CD4-positive, alpha-beta memory T cell (primary cell): ENCODE results near the gene POLDIP2. TPM values are rescaled to one million over a fixed set of nuclear protein-coding genes. Genes with fewer than 3 reads are reported as not detected.
A peak's percentile ranks its signal among the peaks of the same experiment; 100 is the strongest.

Experiments used
- CTCF ChIA-PET: fragments of 350-600 bp; sonication (Branson Sonifier 250); formaldehyde crosslinking; loops from one replicate; lab custom pipeline; 2021; ENCODE audit warnings: inconsistent platforms; ENCODE audit not compliant: partially characterized antibody; lab: Charles Lee
- POLR2A ChIA-PET: fragments of 350-600 bp; sonication (Branson Sonifier 250); formaldehyde crosslinking; loops from one replicate; lab custom pipeline; 2021; ENCODE audit not compliant: partially characterized antibody; lab: Charles Lee
- DNase-seq, 5 donors: peaks; one replicate each; pipeline versions ENCODE4 v3.0.0 to v3.0.0-alpha.2; 2020 to 2022; ENCODE audit warnings: mixed read lengths in 1 of 5
- H3K27ac ChIP-seq: one replicate; pipeline ENCODE4 v1.7.0; 2013; ENCODE audit warnings: low read depth, low read length
- H3K27me3 ChIP-seq: 2 replicates; pipeline ENCODE4 v1.7.0; 2013; ENCODE audit warnings: mild to moderate bottlenecking, low read length, moderate library complexity; ENCODE audit not compliant: insufficient read depth
- H3K36me3 ChIP-seq: 2 replicates; pipeline ENCODE4 v1.7.0; 2013; ENCODE audit warnings: mild to moderate bottlenecking, low read length, moderate library complexity; ENCODE audit not compliant: insufficient read depth
- H3K4me1 ChIP-seq: 2 replicates; pipeline ENCODE4 v1.7.0; 2013; ENCODE audit warnings: mild to moderate bottlenecking, low read length, moderate library complexity; ENCODE audit not compliant: insufficient read depth
- H3K4me3 ChIP-seq, 2 donors: one replicate each; pipeline ENCODE4 v1.7.0; 2013; ENCODE audit warnings: low read length in 2 of 2, mild to moderate bottlenecking in 1 of 2
- H3K9me3 ChIP-seq, 2 donors: one replicate each; pipeline ENCODE4 v1.7.0; 2013; ENCODE audit warnings: low read length in 2 of 2, control low read depth in 1 of 2; ENCODE audit not compliant: control insufficient read depth in 1 of 2
- H3K27ac Mint-ChIP-seq, 7 donors: one replicate each; pipeline ENCODE4 v1.8.0; 2020 to 2021; ENCODE audit warnings: mixed read lengths in 7 of 7, mild to moderate bottlenecking in 6 of 7, inconsistent platforms in 3 of 7, moderate library complexity in 3 of 7
- H3K27me3 Mint-ChIP-seq, 2 donors: one replicate each; pipeline ENCODE4 v1.8.0; 2020 to 2021; ENCODE audit warnings: mixed read lengths in 2 of 2
- H3K36me3 Mint-ChIP-seq, 2 donors: one replicate each; pipeline ENCODE4 v1.8.0; 2020 to 2021; ENCODE audit warnings: mixed read lengths in 2 of 2, inconsistent platforms in 1 of 2, mild to moderate bottlenecking in 1 of 2
- H3K4me1 Mint-ChIP-seq, 4 donors: one replicate each; pipeline ENCODE4 v1.8.0; 2020 to 2021; ENCODE audit warnings: mixed read lengths in 4 of 4, mild to moderate bottlenecking in 1 of 4
- H3K4me3 Mint-ChIP-seq, 8 donors: one replicate each; pipeline ENCODE4 v1.8.0; 2020 to 2021; ENCODE audit warnings: mixed read lengths in 8 of 8, mild to moderate bottlenecking in 7 of 8, moderate library complexity in 6 of 8, inconsistent platforms in 3 of 8
- H3K9me3 Mint-ChIP-seq, 8 donors: one replicate each; pipeline ENCODE4 v1.8.0; 2020 to 2021; ENCODE audit warnings: mixed read lengths in 8 of 8, mild to moderate bottlenecking in 5 of 8, inconsistent platforms in 3 of 8, moderate library complexity in 1 of 8
- intact Hi-C: fragments of 100-400 bp; cut with micrococcal nuclease; formaldehyde crosslinking; loops from one replicate; pipeline ENCODE4 v1.15.1; 2023
- polyA plus RNA-seq, 2 donors: library from polyadenylated mRNA; unstranded; fragments of 300-500 nt; fragmentation: Illumina TruSeq; gene quantifications; one replicate each; pipeline ENCODE4 v1.2.3, GENCODE V29; 2021
- total RNA-seq, 2 experiments: library from RNA; stranded (reverse); gene quantifications; one replicate each; pipeline ENCODE4 v1.2.3, GENCODE V29; 2021

Gene POLDIP2
- total and polyA plus RNA-seq, 4 experiments from 2014 or later: 27.8 to 125 (median 48.3) TPM

DNA sequence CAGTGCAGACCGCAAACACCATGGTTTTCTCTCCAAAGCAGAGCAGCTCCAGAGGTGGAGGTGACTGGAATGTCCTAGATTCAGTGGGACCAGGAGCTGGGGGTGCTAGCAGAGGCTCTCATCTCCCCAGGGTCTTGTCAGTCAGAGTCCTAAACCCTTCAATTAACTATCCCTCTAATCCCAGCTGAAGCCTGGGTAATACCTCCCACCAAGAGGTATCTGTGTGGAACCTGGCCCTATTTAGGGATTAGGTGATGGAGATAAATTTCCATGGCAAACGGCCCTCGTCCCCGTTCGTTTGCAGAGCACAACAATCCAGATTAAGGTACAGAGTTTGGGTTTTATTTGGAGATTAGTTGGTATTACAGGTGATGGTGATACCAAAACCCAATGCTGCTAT lies 5.9 kb upstream of the POLDIP2 start:
- Mint-ChIP-seq H3K4me1 (peaks cover 3 to 9% (median 6%) of the 10 kb centered on the region in 4 donors), H3K4me3 (no peak overlapping the region), H3K27ac (no peak overlapping the region), H3K27me3 (no peaks in the 10 kb centered on the region), H3K36me3 (peaks cover 24 to 36% of the 10 kb centered on the region in 2 donors), H3K9me3 (no peaks in the 10 kb centered on the region)
- no peaks in the 10 kb centered on the region for H3K9me3 ChIP-seq
- no peak overlapping the region for H3K27ac ChIP-seq
- CTCF ChIA-PET: interaction anchor here (2.0 kb wide), 1 partner anchor 54 kb away, joined by 7 read pairs; no protein-coding TSS in a partner anchor
- no peak for DNase-seq
- no peak overlapping the region for H3K4me3 ChIP-seq
- peaks cover 7% of the 10 kb centered on the region for H3K4me1 ChIP-seq
- intact Hi-C loops: no loop called here
- H3K27me3 ChIP-seq: no peaks in the 10 kb centered on the region
- POLR2A ChIA-PET: interaction anchor here (0.6 kb wide), 1 partner anchor 21 kb away, joined by 3 read pairs; no protein-coding TSS in a partner anchor
- H3K36me3 ChIP-seq: peaks cover 39% of the 10 kb centered on the region

- peak overlapping the region; percentile 92 to 98 (median 95) for H3K4me3 Mint-ChIP-seq
- peak overlapping the region; percentile 93 to 97 (median 96) for H3K27ac Mint-ChIP-seq
- Histone ChIP-seq H3K4me3 (peak overlapping the region; percentile 67 to 90), H3K36me3 (peaks cover 53% of the 10 kb centered on the region), H3K4me1 (peaks cover 24% of the 10 kb centered on the region), H3K9me3 (no peaks in the 10 kb centered on the region), H3K27ac (peak overlapping the region; percentile 85), H3K27me3 (no peaks in the 10 kb centered on the region)
- H3K9me3 Mint-ChIP-seq: no peaks in the 10 kb centered on the region
- H3K27me3 Mint-ChIP-seq: no peaks in the 10 kb centered on the region
- DNase-seq: no peak
- POLR2A ChIA-PET: interaction anchor here (0.7 to 5.6 kb wide), 19 partner anchors 11 to 594 kb away, joined by 3 to 130 read pairs (median 4); partner anchors contain the start of genes IFT20, LYRM9, NEK8 and PIGS
- CTCF ChIA-PET: interaction anchor here (0.9 to 2.1 kb wide), 6 partner anchors 9 to 107 kb away, joined by 3 to 17 read pairs (median 4); partner anchors contain the start of genes IFT20, SARM1, TNFAIP1 and VTN
- peaks cover 41 to 52% of the 10 kb centered on the region in 2 donors for H3K36me3 Mint-ChIP-seq
- intact Hi-C loops: loop anchor here (1.0 kb wide), 5 partner anchors 13 to 317 kb away; partner anchors contain the start of genes IFT20, SARM1, TMEM97 and TNFAIP1
- peaks cover 18 to 36% (median 26%) of the 10 kb centered on the region in 4 donors for H3K4me1 Mint-ChIP-seq
These were observed 522 bp upstream of the POLDIP2 start for GRCh38 chr17:28357901-28358197.

- Mint-ChIP-seq H3K9me3 (no peaks in the 10 kb centered on the region), H3K4me3 (no peak overlapping the region), H3K4me1 (peaks cover 0 to 7% (median 2%) of the 10 kb centered on the region in 4 donors), H3K27ac (no peak overlapping the region), H3K36me3 (peaks cover 57 to 73% of the 10 kb centered on the region in 2 donors), H3K27me3 (no peaks in the 10 kb centered on the region)
- no peak for DNase-seq
- Histone ChIP-seq H3K27me3 (no peaks in the 10 kb centered on the region), H3K4me1 (no peaks in the 10 kb centered on the region), H3K4me3 (no peak overlapping the region), H3K9me3 (no peaks in the 10 kb centered on the region), H3K36me3 (peaks cover 69% of the 10 kb centered on the region), H3K27ac (no peak overlapping the region)
- CTCF ChIA-PET: no interaction called here
- intact Hi-C loops: no loop called here
- POLR2A ChIA-PET: interaction anchor here (0.8 to 2.1 kb wide), 2 partner anchors 15 to 471 kb away, joined by 3 to 7 read pairs; partner anchors contain the start of genes IFT20 and TNFAIP1
These were observed 7.1 kb downstream of the POLDIP2 start for GRCh38 chr17:28350271-28350670.

GRCh38 chr17:28348979-28349378 lies 8.3 kb downstream of the POLDIP2 start:
- Histone ChIP-seq H3K4me1 (no peaks in the 10 kb centered on the region), H3K4me3 (no peak overlapping the region), H3K27ac (no peak overlapping the region), H3K27me3 (no peaks in the 10 kb centered on the region), H3K9me3 (no peaks in the 10 kb centered on the region), H3K36me3 (peaks cover 72% of the 10 kb centered on the region)
- POLR2A ChIA-PET: no interaction called here
- intact Hi-C loops: no loop called here
- H3K36me3 Mint-ChIP-seq: peaks cover 53 to 80% of the 10 kb centered on the region in 2 donors
- CTCF ChIA-PET: interaction anchor here (0.9 kb wide), 1 partner anchor 543 kb away, joined by 3 read pairs; no protein-coding TSS in a partner anchor
- no peaks in the 10 kb centered on the region for H3K27me3 Mint-ChIP-seq
- no peak for DNase-seq
- peak overlapping the region in 1 of 7 donors; percentile 46 for H3K27ac Mint-ChIP-seq
- no peaks in the 10 kb centered on the region for H3K4me1 Mint-ChIP-seq
- H3K4me3 Mint-ChIP-seq: no peak overlapping the region
- H3K9me3 Mint-ChIP-seq: no peaks in the 10 kb centered on the region

- H3K4me1 ChIP-seq: no peaks in the 10 kb centered on the region
- H3K9me3 ChIP-seq: no peaks in the 10 kb centered on the region
- Mint-ChIP-seq H3K9me3 (no peaks in the 10 kb centered on the region), H3K27me3 (no peaks in the 10 kb centered on the region), H3K36me3 (peaks cover 53 to 80% of the 10 kb centered on the region in 2 donors), H3K4me1 (no peaks in the 10 kb centered on the region), H3K27ac (peak overlapping the region in 2 of 7 donors; percentile 29 to 48), H3K4me3 (no peak overlapping the region)
- ChIA-PET CTCF (interaction anchor here (1.0 to 1.2 kb wide), 2 partner anchors 9 to 37 kb away, joined by 3 to 4 read pairs; no protein-coding TSS in a partner anchor), POLR2A (interaction anchor here (1.1 to 3.8 kb wide), 4 partner anchors 8 to 12 kb away, joined by 3 to 21 read pairs (median 10); partner anchors contain the start of genes IFT20, POLDIP2 and TNFAIP1)
- no peak overlapping the region for H3K27ac ChIP-seq
- no peak overlapping the region for H3K4me3 ChIP-seq
- peaks cover 74% of the 10 kb centered on the region for H3K36me3 ChIP-seq
- H3K27me3 ChIP-seq: no peaks in the 10 kb centered on the region
- no peak for DNase-seq
- intact Hi-C loops: no loop called here
These were observed 10.0 kb downstream of the POLDIP2 start for GRCh38 chr17:28347261-28347891.

DNA sequence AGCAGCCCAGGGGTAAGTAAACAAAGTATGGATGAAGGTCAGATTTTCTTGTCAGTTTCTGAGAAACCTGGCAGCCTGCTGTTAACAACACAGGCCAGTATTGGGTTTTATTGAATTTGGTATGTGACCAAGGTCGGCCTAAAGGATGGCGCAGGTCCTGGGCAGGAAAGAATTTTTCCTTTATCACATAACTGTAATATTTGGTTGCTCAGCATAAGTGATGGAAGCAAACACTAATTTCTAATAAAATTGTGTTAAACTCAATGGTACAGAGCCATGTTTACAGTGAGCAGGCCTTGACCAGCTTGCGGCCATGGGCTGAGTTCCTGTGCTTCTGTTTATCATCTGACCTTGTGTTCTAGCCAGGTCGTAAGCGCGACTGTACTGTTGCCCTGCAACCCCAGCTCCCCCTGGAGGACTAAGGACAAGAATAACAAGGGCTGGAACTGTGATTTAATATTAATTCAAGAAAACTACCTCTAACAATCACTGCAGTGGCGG lies 10.5 kb downstream of the POLDIP2 start:
- intact Hi-C loops: no loop called here
- H3K27ac ChIP-seq: no peak overlapping the region
- CTCF ChIA-PET: interaction anchor here (1.2 to 1.4 kb wide), 2 partner anchors 9 to 14 kb away, joined by 3 read pairs; no protein-coding TSS in a partner anchor
- H3K9me3 Mint-ChIP-seq: no peaks in the 10 kb centered on the region
- H3K4me1 Mint-ChIP-seq: no peaks in the 10 kb centered on the region
- peaks cover 54 to 82% of the 10 kb centered on the region in 2 donors for H3K36me3 Mint-ChIP-seq
- H3K4me3 ChIP-seq: no peak overlapping the region
- no peaks in the 10 kb centered on the region for H3K4me1 ChIP-seq
- H3K27ac Mint-ChIP-seq: no peak overlapping the region
- no peak overlapping the region for H3K4me3 Mint-ChIP-seq
- peaks cover 76% of the 10 kb centered on the region for H3K36me3 ChIP-seq
- no peak for DNase-seq
- no peaks in the 10 kb centered on the region for H3K27me3 Mint-ChIP-seq
- no peaks in the 10 kb centered on the region for H3K9me3 ChIP-seq
- H3K27me3 ChIP-seq: no peaks in the 10 kb centered on the region
- POLR2A ChIA-PET: interaction anchor here (1.1 to 3.8 kb wide), 4 partner anchors 9 to 11 kb away, joined by 3 to 21 read pairs (median 10); partner anchors contain the start of genes IFT20, POLDIP2 and TNFAIP1

DNA sequence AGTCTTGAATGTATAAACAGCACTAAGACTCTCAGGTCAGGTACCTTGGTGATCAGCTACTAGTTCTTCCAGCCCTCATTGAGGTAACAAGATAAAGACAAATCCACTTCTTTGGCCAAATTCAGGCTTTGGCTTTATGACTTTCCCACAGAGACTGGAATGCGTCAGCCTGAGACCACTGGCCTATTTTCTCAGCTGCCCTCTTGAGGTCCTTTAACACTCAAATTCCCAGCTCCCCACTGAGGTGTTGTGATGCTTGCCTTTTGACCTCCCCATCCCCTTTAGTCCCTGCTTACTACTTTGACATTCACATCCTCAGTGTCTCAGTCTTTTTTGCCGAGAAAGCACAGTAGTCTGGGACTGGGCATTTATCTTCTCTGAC lies 11.1 kb downstream of the POLDIP2 start:
- Histone ChIP-seq H3K4me3 (no peak overlapping the region), H3K4me1 (no peaks in the 10 kb centered on the region), H3K9me3 (no peaks in the 10 kb centered on the region), H3K27me3 (no peaks in the 10 kb centered on the region), H3K36me3 (peaks cover 76% of the 10 kb centered on the region), H3K27ac (no peak overlapping the region)
- Mint-ChIP-seq H3K27me3 (no peaks in the 10 kb centered on the region), H3K4me3 (no peak overlapping the region), H3K36me3 (peaks cover 48 to 82% of the 10 kb centered on the region in 2 donors), H3K9me3 (no peaks in the 10 kb centered on the region), H3K27ac (peak overlapping the region in 2 of 7 donors; percentile 8 to 32), H3K4me1 (no peaks in the 10 kb centered on the region)
- intact Hi-C loops: no loop called here
- DNase-seq: no peak
- ChIA-PET CTCF (interaction anchor here (1.4 kb wide), 1 partner anchor 13 kb away, joined by 3 read pairs; no protein-coding TSS in a partner anchor), POLR2A (interaction anchor here (3.8 kb wide), 2 partner anchors 11 kb away, joined by 17 to 21 read pairs; partner anchors contain the start of genes IFT20, POLDIP2 and TNFAIP1)
